Muscle of leg (tissue), 11 donors: Measurements from ENCODE around the gene SUGCT. TPM values are rescaled to one million over a fixed set of nuclear protein-coding genes. Genes with fewer than 3 reads are reported as not detected.

Experiments used
- DNase-seq: peaks from one replicate; pipeline ENCODE4 v3.0.0; 2013
- H3K27ac ChIP-seq: one replicate; pipeline ENCODE4 v1.5.1; 2013; ENCODE audit warnings: mild to moderate bottlenecking, low read length, control low read depth
- H3K27me3 ChIP-seq: one replicate; pipeline ENCODE4 v1.6.1; 2013; ENCODE audit warnings: low read length; ENCODE audit not compliant: control insufficient read depth, insufficient read depth
- H3K36me3 ChIP-seq: one replicate; pipeline ENCODE4 v1.6.1; 2013; ENCODE audit warnings: low read length; ENCODE audit not compliant: control insufficient read depth, insufficient read depth
- H3K4me1 ChIP-seq: one replicate; pipeline ENCODE4 v1.6.1; 2013; ENCODE audit warnings: low read length; ENCODE audit not compliant: control insufficient read depth, insufficient read depth
- H3K4me3 ChIP-seq: one replicate; pipeline ENCODE4 v1.5.1; 2013; ENCODE audit warnings: low read length, control low read depth
- H3K9me3 ChIP-seq: replicated peaks from 2 replicates; pipeline ENCODE4 v1.6.1; 2013; ENCODE audit warnings: low read depth, low read length; ENCODE audit not compliant: control insufficient read depth
- WGBS: methylation state at CpG from one replicate; pipeline ENCODE4 v1.1.5; 2013; ENCODE audit warnings: missing lambda C conversion rate; ENCODE audit not compliant: insufficient coverage; 5-methylcytosine and 5-hydroxymethylcytosine counted together
- polyA plus RNA-seq, 8 donors: library from polyadenylated mRNA; unstranded; fragments of 120-200 nt; gene quantifications; one replicate each; pipeline versions ENCODE4 v1.2.1 to v1.2.3, GENCODE V29; 2013; ENCODE audit warnings: inconsistent platforms in 1 of 8, low replicate concordance in 1 of 8; ENCODE audit not compliant: insufficient read length in 8 of 8, insufficient read depth in 1 of 8
- total RNA-seq: library from RNA; stranded (reverse); fragments of 120-200 nt; gene quantifications from one replicate; pipeline ENCODE4 v1.2.4, GENCODE V29; 2013

SUGCT gene
- total and polyA plus RNA-seq, 9 donors, result 1.7 to 6.1 (median 3.3) TPM

DNA sequence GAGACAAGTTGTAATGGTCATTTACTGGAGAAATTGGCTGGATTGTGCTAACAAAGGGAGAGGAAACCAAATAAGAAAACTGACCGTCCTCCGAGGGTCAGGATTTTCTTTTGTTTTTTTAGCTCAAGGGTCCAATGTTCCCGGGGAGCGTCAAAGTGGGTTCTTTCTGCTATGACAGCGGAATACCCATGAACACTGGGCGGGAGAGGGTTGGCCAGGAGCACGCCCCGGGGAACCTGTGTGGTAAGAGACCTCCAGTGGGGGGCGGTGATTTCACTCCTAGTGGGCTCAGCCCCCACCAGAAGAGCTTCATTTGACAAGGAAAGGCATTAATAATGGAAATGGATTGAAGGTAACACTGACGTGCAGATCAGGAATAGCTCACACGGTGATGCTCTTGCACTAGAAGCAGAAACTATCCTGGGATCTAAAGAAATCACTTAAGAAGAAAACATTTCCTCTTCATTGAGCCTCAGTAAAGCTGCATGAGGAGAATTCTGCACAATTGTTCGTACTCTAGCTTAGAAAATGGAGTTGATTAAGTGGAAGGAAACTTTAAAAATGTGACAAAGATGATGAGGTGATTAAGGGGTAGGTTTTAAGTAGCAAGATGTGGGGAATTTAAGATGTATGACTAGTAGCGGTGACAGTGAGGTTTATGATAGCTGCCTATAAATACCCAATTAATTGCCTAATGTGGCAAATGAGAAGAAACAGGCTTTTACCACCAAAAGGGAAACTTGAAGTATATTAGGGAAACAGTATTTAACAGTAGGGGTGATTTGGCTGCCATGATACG, 627.2 kb downstream of the SUGCT start:
- H3K4me1 ChIP-seq, result peaks cover 9% of the 10 kb centered on the region
- DNase-seq, result peak; percentile 65
- no peak overlapping the region for H3K27ac ChIP-seq
- 71% methylated on average over 9 of the region's 14 CpGs for WGBS
- no peaks in the 10 kb centered on the region for H3K36me3 ChIP-seq
- no peaks in the 10 kb centered on the region for H3K9me3 ChIP-seq
- no peaks in the 10 kb centered on the region for H3K27me3 ChIP-seq
- no peak overlapping the region for H3K4me3 ChIP-seq

DNA sequence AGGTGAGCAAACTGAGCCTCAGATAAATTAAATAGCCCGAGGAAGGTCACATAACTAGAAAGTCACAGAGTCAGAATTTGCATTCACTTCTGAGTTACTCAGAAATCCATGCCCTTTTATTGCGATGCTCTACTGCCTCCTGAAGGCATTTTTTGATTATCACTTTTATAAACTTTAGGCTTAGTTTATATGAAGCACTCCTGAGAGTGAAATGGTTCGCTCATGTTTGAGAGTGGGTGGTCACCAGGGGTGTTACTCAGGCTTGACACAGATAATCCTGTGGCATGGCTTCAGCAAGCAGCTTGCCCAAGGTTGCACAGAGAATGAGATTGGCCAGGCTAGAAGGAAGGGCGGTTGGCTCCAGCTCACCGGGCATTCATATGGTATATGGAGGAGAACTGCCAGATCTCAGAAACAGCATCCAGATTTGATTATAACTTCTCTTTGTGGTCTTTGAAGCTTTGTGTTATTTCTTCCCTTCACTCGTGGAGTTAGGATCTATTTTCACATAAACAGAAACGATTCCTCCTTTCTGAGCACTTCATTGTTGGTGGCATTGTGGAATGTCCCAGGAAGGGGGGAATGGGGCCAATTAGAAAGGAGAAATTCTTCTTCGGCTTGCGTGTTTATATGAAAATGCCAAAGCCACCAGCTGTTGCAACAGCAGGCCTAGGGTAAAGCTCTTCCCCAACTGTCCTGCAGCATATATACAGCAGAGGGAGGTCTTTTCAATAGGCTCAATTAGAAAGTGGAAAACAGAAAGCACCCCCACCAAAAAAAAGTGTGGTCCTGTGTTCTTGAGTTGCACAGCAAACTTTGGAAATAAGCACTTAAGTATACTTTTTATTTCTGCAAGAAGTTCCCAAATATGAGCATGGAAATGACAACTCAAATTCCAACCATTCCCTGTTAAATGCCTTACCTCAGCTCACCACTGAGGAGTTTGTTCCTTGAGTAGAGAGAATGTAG, 628.8 kb downstream of the SUGCT start:
- DNase-seq, result no peak
- Histone ChIP-seq H3K4me1 (peaks cover 9% of the 10 kb centered on the region), H3K9me3 (no peaks in the 10 kb centered on the region), H3K27ac (peak overlapping the region; percentile 2), H3K27me3 (no peaks in the 10 kb centered on the region), H3K36me3 (no peaks in the 10 kb centered on the region), H3K4me3 (no peak overlapping the region)
- WGBS, result 89% methylated on average over 3 of the region's 9 CpGs

DNA sequence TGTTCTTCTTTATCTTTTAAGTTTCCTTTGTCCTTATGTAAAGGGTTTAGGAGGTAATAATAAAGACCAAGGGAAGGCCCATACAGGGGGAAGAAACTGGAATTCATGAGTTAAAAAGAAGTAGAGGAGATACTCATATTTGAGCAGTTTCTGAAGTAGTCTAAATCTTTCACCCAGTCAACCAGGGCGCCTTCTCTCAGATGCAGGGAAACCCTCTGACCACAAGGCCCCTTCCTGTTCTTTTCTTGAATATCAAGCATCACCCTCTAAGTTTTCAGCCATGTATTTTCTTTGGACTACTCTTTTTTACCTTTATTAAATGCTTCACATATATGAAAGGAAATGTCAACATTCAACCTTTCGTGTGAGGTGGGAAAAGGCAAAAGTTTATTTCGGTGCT, 630.8 kb downstream of the SUGCT start:
- no peaks in the 10 kb centered on the region for H3K27me3 ChIP-seq
- no peak for DNase-seq
- WGBS, result 100% methylated on average over 1 of the region's 3 CpGs
- H3K4me1 ChIP-seq, result peaks cover 9% of the 10 kb centered on the region
- H3K4me3 ChIP-seq, result no peak overlapping the region
- H3K9me3 ChIP-seq, result no peaks in the 10 kb centered on the region
- no peaks in the 10 kb centered on the region for H3K36me3 ChIP-seq
- H3K27ac ChIP-seq, result no peak overlapping the region

DNA sequence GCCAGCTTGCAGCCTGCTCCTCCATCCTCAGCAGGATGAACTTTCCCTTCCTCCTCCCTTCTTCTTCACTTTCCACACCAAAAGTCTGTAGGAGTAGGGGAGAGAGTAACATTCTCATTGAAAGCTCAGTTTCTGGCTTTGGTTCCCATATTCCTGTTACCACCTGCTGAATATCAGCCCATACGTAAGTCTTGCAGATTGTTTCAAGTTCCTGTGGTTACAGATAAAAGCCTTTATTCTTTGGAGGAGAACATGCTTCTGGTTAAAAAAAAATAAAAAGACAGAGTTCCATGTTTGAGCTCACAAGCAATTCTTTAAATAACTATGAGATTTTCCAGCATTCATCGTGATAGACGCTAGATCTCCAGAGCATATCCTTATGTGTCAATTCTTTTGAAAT, 637.3 kb downstream of the SUGCT start:
- WGBS, result no CpG with 5 or more reads among the region's 3 CpGs

DNA sequence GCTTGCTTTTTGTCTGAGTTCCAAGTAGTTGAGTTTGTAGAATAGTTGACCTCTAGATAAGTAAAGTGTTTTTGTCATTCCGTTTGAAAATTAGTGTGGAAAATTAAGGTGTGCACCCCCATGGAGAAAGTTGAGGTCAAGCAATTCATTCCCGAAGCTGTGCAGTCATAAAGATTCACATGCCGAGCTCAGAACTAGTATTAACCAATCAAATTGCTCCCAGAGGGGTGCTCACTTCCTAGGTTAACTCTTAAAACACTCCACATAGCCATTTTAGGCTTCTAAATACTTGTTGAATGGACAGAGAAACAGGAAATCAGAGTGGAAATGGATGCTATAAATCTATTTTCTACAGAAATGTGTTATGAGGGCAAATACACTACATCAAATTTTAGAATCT, 638.9 kb downstream of the SUGCT start:
- no CpG with 5 or more reads among the region's 3 CpGs for WGBS
- Histone ChIP-seq H3K9me3 (no peaks in the 10 kb centered on the region), H3K36me3 (no peaks in the 10 kb centered on the region), H3K4me1 (no peaks in the 10 kb centered on the region), H3K27me3 (no peaks in the 10 kb centered on the region), H3K4me3 (no peak overlapping the region), H3K27ac (no peak overlapping the region)
- peak; percentile 22 for DNase-seq

More for the DNA sequence above, 637.3 kb downstream of the SUGCT start:
- Histone ChIP-seq H3K36me3 (no peaks in the 10 kb centered on the region), H3K4me1 (no peaks in the 10 kb centered on the region), H3K4me3 (no peak overlapping the region), H3K27ac (no peak overlapping the region), H3K27me3 (no peaks in the 10 kb centered on the region), H3K9me3 (no peaks in the 10 kb centered on the region)
- DNase-seq, result no peak

DNA sequence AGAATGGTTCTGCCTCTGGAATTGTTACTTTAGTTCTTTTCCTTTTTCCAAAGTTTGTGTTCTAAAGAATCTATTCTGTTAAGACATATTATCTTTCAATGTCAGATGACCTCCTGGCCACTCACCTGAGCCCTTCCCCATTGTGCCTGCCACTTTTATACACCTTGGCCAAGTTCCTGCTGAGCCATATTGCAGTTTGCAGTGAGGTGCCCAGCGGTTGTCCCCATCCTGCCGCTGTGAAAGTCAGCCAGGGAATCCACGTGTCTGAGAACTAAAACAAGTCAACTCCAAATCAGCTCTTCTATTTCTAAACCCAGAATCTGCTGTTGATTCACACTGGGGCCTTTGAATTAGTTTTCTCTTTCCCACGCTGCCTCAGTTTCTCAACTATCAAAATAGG, 641.1 kb downstream of the SUGCT start:
- Histone ChIP-seq H3K4me3 (no peak overlapping the region), H3K27ac (no peak overlapping the region), H3K27me3 (no peaks in the 10 kb centered on the region), H3K9me3 (no peaks in the 10 kb centered on the region), H3K36me3 (no peaks in the 10 kb centered on the region), H3K4me1 (no peaks in the 10 kb centered on the region)
- WGBS, result 94% methylated on average over 3 of the region's 4 CpGs
- DNase-seq, result no peak

DNA sequence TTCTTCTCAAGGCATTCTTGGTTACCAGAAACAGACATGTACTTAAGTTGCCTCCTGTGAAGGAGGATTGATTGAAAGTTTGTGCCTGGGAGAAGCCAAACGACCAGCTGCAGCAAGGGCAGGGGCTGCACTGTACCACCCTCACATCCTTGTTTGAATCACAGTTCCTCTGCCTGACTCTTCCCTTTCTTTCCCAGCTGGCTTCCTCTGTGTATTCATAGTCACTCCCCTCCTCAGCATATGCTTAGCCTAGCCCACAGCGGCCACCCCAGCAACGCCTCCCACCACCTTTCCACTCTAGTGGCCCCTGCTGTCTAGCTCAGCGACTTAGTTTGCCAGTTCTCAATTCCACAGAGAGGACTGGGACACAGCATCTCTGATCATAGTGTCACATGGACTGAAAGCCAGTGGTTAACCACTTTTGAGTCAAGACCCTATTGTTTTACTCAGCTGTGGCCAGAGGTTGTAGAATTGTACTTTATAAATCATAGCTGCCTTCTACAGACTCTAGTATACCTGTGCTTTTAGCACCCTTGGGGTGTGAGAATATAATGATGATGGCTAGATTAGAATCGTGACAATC, 643.0 kb downstream of the SUGCT start:
- no peak for DNase-seq
- no peak overlapping the region for H3K27ac ChIP-seq
- H3K4me3 ChIP-seq, result no peak overlapping the region
- 47% methylated on average over 2 of the region's 5 CpGs for WGBS
- H3K4me1 ChIP-seq, result no peaks in the 10 kb centered on the region
- no peaks in the 10 kb centered on the region for H3K36me3 ChIP-seq
- H3K9me3 ChIP-seq, result no peaks in the 10 kb centered on the region
- no peaks in the 10 kb centered on the region for H3K27me3 ChIP-seq

DNA sequence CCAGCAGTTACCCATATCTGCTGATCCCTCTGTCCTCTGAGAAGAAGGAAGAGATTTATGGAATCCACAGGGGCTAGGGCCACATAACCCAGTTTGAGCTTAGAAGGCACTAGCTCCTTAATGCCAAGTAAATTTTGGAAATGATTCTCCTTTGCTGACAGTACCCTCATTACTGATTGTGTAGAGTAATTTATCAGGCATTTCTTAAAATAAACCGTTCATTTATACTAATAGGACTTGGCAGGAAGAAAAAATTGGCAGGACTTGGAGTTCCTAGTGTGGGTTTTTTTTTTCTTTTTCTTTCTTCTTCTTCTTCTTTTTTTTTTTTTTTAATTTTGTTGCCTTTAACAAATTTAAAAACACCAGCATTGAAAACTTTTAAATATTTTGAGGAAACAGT, 645.7 kb downstream of the SUGCT start:
- DNase-seq, result no peak
- no peaks in the 10 kb centered on the region for H3K36me3 ChIP-seq
- H3K9me3 ChIP-seq, result no peaks in the 10 kb centered on the region
- no peaks in the 10 kb centered on the region for H3K4me1 ChIP-seq
- no peak overlapping the region for H3K4me3 ChIP-seq
- no peak overlapping the region for H3K27ac ChIP-seq
- H3K27me3 ChIP-seq, result no peaks in the 10 kb centered on the region
- no CpG with 5 or more reads among the region's 1 CpG for WGBS

DNA sequence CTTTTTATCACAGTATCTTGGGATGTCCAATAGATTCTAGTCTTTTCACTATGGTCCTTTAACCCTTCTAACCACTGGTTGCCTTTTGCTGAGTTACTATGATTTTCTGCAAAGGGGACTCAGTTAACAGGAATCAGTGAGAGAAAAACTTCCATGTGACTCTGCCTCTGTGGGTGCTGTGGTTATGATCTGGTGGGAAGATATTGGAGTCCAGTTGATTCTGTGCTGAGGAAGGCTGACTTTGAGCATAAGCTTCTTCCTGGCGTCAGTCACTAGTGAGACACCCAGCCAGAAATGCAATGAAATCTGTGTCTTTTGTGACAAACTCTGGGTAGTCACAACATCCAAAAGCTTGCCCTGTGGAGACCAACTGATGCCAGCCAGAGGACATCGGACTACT, 648.0 kb downstream of the SUGCT start:
- WGBS, result 92% methylated on average over 1 of the region's 2 CpGs
- DNase-seq, result no peak
- Histone ChIP-seq H3K9me3 (no peaks in the 10 kb centered on the region), H3K36me3 (no peaks in the 10 kb centered on the region), H3K4me3 (no peak overlapping the region), H3K27me3 (no peaks in the 10 kb centered on the region), H3K4me1 (no peaks in the 10 kb centered on the region), H3K27ac (no peak overlapping the region)

DNA sequence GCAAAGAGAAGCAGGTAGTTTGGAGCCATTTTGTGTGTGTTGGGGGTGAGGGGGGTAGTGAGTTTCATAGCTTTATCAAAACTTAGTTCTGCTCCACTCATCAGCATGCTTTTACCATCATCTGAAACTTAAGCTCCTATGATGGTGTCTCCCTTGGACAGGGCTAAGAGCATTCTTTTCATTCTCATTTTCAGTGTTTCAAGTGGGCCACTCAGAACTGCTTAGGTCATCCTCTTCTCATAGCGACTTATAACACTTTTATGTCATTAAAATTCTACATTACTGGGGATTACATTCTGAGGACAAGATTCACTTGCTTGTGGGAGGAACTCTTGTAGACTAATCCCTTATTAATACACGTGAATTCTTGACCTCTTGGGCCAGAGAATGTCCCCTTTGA, 649.4 kb downstream of the SUGCT start:
- Histone ChIP-seq H3K36me3 (no peaks in the 10 kb centered on the region), H3K4me1 (no peaks in the 10 kb centered on the region), H3K27me3 (no peaks in the 10 kb centered on the region), H3K27ac (no peak overlapping the region), H3K4me3 (no peak overlapping the region), H3K9me3 (no peaks in the 10 kb centered on the region)
- no peak for DNase-seq
- WGBS, result no CpG with 5 or more reads among the region's 2 CpGs
